ENCODE measurements around the gene TESK2.
"Not testable (repeated sequence)": the region's sequence is repeated elsewhere in the genome, so short reads cannot be mapped to it uniquely, and the experiment has no call there.

The TESK2 gene

DNA sequence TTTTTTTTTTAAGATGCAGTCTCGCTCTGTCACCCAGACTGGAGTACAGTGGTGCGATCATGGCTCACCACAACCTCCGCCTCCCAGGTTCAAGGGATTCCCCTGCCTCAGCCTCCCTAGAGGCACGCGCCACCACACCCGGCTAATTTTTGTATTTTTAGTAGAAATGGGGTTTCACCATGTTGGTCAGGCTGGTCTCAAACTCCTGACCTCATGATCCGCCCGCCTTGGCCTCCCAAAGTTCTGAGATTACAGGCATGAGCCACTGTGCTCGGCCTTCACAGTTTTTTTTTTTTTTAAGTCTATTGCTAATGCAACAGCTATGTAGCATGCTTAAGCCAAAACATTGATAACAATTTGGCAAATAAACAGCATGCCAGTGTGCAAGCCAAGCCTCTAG, 23.6 kb downstream of the TESK2 start:
- not testable (repeated sequence) for DNase-seq

DNA sequence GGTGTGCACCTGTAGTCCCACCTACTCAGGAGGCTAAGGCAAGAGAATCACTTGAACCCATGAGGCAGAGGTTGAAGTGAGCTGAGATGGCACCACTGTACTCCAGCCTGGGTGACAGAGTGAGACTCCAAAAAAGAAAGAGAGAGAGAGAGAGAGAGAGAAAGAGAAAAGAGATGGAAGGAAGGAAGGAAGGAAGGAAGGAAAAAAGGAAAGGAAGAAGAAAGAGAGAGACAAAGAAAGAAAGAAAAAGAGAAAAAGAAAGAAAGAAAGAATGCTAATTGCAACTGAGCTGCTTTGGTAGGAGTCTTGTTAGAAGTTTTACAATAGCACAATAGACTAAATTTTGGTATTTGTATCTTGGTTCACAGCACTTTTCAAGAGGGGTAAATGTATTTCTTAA, 25.7 kb downstream of the TESK2 start:
- DNase-seq, result no peak

DNA sequence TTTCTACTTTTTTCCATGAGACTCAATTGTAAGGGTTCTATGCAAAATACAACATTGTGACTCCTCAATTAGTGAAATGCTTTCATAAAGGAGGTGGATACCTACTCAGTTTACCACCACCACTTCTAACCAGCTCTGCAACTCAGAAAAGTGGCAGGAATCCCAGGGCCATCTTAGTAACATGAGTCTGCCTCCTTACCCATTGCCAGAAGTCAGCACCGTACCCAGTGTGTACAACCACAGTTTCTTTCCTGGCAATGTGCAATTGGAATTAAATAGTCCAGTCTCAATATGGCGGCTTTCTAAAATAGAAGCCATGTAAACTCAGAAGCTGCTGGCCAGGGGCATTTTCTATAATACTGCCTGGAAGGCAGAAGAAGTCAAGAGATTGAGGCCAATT, 32.1 kb downstream of the TESK2 start:
- no peak for DNase-seq

DNA sequence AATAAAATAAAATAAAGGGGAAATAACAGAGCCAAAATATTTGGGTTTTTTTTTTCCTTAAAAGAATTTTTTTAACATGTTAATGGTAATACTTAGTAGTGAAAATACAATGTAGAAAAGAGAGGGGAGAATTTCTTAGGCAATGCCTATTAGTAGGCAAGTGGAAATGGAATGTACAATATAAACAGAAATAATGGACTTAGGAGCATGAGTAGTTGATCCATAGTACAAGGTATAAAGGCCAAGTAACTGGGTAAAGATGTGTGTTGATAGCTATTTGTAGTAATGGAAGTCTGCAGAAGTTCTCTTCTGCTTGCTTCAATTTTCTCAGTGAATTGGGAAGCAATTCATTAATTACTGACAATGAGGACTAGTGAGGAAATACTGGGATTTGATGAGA, 34.4 kb downstream of the TESK2 start:
- no peak for DNase-seq

DNA sequence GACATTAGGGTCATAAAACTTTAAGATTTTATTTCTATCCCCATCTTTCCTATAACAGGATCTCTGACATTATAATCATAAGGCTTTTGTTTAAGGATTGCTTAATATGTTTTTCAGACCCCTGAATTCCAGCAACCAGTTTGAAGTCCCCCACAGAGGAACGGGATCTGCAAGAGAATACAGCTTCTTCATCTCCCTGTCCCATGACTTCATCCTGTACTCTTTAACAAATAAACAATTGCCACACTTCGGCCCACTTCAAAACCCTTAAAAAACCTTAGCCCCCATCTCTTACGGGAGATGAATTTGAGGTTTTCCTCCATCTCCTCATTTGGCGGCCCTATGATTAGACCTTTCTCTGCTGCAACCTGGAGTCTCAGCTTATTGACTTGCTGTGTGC, 35.8 kb downstream of the TESK2 start:
- no peak for DNase-seq

DNA sequence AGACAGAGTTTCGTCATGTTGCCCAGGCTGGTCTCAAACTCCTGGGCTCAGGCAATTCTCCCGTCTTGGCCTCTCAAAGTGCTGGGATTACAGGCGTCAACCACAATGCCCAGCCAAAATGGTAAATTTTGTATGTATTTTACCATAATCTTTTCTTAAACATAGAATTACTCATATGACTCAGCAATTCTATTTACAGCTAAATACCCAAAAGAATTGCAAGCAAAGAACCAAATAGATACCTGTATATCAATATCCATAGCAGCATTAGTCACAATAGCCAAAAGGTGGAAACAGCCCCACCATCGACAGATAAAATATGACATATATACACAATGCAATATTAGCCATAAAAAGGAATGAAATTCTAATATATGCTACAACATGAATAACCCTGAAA, 36.5 kb downstream of the TESK2 start:
- DNase-seq, result no peak

DNA sequence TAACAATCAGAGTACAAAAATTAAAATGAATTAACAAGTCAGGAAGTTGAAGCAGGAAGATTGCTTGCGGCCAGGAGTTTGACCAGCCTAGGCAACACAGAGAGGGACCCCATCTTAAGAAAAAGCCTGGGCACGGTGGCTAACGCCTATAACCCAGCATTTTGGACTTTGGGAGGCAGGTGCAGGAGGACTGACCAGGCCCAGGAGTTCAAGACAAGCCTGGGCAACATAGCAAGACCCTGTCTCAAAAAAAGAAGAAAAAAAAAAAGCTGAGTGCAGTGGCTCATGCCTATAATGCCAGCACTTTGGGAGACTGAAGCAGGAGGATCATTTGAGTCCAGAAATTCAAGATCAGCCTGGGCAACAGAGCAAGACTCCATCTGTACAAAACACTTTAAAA, 38.5 kb downstream of the TESK2 start:
- DNase-seq, result no peak

DNA sequence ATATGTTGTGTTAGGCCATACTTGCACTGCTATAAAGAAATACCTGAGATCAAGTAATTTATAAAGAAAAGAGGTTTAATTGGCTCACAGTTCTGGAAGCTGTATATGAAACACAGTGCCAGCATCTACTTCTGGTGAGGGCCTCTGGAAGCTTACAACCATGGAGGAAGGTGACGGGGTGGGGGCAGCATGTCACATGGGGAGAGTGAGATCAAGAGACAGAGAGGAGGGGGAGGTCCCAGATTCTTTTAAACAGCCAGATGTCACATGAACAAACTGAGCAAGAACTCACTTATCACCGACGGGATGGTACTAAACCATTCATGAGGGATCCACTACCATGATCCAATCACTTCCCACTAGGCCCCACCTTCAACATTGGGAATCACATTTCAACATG, 42.6 kb downstream of the TESK2 start:
- DNase-seq, result no peak

DNA sequence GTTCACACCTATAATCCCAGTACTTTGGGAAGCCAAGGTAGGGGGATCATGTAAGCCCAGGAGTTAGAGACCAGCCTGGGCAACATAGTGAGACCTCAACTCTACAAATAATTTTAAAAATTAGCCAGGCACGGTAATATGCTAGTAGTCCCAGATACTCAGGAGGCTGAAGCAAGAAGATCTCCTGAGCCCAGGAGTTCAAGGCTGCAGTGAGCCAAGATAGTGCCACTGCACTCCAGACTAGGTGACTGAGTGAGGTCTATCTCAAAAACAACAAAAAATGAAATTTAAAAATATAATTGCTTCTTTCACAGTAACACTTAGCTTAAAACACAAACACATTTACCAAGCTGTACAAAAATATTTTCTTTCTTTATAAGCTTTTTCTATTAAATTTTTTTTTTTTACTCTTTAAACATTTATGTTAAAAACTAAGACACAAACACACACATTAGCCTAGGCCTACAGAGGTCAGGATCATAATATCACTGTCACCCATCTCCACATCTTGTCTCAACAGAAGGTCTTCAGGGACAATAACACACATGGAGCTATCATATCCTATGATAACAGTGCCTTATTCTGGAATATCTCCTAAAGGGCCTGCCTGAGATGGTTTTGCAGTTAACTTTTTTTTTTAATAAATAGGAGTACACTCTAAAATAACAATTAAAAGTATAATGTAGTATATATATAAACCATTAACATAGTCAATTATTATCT, 43.9 kb downstream of the TESK2 start:
- DNase-seq, result no peak

DNA sequence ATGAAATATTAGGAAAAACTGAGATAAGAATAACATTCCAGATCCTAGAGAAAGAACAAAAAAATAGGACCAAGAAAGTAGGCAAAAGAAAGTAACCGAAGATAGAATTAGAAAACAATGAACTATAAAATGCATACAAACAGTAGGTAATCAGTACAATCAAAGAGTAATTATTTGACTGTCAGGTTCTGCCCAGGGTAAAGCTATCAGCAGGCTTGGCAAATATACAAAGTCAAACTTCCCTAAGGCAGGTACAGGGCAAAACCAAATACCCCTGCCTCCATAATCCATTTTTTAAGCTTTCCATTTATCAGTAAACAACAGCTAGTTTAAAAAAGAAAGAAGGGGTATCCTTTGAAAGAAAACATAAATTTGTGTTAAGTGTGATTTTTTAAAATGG, 44.4 kb downstream of the TESK2 start:
- DNase-seq, result no peak

DNA sequence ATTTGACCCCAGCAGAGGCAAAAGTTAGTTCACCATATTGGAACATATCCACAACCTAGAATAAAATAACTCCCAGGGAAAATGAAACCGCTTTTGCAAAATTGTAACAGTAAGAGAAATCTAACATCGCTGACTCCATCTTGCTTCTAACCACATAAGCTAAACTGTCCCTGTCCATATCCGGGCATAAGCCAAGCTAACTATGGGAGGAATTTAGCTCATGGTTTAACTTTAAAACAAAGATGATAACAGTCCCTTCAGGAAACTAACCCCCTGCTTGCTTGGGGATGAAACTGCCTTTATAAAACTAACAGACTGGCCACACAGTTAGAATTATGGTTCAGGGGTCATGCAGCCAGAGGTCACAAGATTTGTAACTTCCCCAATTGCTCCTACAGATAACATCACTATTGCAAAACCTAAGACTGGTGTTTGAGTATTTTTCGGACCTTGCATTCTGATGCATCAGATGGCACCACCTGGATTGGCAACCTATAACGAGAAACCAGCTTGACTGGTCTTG, 46.3 kb downstream of the TESK2 start:
- DNase-seq, result no peak

DNA sequence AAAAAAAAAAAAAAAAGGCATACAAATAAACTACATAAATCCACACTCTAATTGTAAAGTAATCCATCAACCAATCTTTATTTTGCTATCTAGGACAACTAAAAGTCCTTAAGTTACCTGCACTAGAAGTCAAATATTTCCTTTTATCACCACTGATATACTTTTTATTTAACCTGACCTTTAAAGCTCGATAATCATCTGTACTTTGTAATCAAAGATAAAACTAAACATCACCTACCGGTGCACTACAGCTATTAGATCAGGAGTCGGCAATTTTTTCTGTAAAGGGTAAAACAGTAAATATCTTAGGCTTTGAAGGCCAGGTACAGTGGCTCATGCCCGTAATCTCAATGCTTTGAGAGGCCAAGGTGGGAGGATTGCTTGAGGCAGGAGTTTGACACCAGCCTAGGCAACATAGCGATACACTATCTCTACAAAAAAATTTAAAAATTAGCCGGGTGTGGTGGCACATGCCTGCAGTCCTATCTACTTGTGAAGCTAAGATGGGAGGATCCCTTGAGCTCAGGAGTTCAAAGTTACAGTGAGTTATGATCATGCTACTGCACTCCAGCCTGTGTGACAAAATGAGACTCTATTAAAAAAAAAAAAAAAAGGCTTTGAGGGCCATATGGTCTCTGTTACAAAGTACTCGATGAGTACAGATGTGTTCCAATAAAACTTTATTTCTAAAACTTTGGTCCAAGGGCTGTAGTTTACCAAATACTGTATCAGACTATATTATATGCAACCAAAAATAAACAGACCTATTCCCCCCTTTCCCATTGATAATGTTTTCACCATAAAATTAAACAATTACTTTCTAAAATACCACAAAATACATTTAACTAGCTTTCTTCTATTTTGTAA, 47.1 kb downstream of the TESK2 start:
- no peak for DNase-seq

DNA sequence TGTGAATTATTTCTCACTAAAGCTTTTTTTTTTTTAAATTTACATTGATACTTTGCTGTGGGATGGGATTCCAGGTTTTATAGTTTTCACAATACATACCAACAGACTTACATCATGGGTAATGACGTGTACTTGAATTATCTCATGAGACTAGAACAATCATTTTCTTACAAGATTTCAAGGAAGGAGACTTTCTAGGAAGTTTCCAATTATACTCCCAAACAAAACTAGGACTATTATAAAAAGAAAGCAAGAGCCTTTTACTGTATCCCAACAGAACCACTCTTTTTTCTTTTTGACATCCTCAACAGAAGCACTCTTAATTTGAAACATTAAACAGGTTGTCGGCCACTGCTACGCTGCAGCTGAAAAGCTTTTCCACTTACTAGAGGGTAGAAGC, 48.7 kb downstream of the TESK2 start:
- no peak for DNase-seq

DNA sequence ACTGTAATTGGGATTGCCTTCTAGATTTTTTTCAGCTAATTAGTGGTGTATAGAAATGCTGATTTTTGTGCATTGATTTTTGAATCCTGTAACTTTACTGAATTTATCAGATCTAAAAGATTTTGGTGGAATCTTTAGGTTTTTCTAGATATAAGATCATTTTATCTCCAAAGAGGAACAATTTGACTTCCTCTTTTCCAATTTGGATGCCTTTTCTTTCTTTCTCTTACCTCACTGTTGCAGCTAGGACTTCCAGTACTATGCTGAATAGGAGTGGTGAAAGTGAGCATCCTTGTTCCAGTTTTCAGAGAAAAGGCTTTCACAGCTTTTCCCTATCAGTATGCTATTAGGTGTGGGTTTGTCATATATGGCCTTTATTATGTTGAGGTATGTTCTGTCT, 53.6 kb downstream of the TESK2 start:
- DNase-seq, result no peak

DNA sequence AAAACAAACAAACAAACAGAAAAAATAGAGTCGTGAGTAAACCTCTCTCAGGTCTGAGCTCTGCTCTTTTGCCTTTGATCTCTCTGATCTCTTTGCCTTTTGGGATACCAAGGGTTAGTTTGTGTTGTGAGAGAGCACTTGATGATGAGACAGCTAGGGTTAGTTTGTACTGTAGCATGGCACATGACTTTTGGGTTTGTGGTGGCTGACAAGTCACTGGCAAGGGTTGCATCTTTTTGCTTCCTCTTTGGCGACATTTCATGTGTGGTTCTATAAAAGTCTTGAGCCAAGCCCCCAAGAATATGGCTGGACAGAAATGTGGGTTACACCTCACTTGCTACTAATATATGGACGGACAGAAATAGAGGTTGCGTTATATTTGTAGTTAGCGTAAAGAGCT, 60.5 kb downstream of the TESK2 start:
- no peak for DNase-seq

DNA sequence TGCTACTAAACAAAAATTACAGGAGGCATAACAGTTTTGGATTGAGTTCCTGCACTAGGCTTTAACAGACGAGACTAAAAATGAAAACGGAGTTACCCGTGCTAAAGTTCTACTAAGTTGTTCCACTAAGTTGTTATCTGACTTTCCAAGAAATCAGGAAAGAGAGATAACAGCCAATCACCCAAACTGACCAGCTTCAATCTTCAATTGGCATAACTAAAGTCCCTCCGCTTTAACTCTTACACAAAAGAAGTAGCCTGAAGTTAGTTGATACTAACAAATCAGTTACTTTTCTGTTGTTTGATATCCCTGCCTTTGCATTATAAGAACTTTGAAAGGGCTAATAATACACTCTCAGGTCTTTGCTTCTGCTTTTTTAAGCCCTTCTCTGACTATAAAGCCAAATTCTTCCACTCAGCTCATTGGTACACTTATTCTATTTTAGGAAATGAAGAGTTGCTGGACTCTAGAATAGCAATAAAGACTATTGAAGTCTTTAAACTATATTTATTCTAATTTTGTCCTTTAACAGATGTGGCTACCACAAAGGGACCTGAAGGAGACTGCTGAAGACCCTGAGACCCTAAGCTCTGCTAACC, 61.3 kb downstream of the TESK2 start:
- no peak for DNase-seq

DNA sequence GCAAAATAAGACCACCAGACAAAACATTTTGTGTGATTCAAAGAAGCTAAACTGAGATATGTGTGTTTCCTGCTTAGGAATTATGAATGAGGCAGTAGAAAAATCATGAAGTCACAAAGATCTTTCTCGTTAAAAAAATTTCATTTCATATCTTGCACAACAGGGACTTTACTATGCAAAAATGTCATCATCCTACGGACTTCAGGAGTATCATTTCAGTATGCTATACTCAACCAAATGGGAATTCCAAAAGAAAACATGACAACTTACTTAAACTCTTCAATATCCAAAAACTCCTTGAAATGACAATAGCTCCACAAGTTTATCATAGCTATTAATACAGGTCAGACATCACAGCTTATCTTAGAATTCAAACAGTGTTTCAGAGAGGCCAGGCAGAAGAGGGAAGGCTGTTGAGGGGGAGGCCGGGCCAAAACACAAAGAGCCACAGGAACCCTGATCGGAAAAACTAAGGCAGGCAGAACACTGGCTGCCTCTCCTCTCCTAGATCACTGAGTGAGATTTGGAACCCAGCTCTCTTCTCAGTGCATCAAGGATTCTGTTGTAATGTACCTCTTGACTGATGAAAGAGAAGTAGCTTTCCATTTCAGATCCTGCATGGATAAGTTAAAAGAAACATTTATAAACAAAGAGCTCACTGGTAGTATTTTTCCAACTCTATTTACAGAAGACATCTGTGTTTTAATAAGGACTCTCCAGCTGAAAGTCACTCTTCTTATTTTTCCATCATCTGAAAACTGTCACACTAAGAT, 66.9 kb downstream of the TESK2 start:
- no peak for DNase-seq

DNA sequence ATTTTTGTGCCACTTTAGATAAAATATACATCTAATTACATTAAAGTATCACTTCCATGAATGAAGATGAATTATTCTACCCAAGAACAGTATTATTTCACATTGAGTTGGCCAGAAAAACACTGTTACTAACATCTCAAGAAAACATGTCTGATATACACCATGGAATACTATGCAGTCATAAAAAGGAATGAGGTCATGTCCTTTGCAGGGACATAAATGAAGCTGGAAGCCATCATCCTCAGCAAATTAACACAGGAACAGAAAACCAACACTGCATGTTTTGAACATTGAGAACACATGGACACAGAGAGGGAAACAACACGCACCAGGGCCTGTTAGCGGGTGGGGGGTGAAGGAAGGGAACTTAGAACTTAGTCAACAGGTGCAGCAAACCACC, 69.0 kb downstream of the TESK2 start:
- no peak for DNase-seq

DNA sequence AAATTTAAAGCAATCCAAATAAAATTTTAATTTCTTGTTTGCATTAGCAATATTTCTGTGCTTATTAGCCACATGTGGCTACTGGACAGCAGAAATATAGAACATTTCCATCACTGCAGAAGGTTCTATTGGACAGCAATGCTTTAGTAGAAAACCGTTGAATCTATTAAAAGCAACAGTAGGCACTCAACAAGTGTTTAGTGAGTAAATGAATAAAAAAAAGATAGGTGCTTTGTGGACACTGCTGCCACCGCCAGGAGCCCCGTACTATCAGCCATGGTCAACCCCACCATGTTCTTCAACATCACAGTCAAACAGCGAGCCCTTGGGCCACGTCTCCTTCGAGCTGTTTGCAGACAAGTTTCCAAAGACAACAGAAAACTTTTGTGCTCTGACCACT, 76.2 kb downstream of the TESK2 start:
- no peak for DNase-seq

DNA sequence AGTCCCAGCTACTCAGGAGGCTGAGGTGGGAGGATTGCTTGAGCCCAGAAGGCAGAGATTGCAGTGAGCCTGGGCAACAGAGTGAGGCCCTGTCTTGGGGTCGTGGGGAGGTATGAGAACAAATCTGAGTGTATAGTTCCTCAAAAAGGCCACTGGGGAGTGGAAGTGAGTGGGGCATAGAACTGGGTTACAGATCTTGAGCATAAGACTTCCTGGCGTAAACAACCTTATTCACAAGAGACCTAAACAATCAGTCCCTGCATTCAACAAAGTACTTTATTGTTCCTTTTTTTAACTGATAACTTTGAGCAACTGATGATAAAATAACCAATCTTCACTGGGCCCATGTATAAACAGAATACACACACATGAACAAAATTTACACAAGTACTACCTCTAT, 78.1 kb downstream of the TESK2 start:
- DNase-seq, result no peak

DNA sequence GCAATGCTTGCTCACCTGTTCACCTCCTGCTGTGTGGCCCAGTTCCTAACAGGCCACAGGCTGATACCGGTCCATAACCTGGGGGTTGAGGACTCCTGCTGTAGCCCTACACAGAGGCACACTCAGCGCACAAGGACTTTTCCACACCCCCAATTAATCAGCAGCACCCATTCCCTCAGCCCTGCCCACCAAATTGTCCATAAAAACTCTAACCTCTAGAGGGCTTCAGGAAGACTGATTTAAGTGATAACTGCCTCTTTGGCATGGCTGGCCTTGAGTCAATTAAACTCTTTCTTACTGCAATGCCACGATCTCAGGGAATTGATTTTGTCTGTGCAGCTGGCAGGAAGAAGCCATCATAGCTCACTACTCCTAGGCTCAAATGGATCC, 79.5 kb downstream of the TESK2 start:
- DNase-seq, result no peak

DNA sequence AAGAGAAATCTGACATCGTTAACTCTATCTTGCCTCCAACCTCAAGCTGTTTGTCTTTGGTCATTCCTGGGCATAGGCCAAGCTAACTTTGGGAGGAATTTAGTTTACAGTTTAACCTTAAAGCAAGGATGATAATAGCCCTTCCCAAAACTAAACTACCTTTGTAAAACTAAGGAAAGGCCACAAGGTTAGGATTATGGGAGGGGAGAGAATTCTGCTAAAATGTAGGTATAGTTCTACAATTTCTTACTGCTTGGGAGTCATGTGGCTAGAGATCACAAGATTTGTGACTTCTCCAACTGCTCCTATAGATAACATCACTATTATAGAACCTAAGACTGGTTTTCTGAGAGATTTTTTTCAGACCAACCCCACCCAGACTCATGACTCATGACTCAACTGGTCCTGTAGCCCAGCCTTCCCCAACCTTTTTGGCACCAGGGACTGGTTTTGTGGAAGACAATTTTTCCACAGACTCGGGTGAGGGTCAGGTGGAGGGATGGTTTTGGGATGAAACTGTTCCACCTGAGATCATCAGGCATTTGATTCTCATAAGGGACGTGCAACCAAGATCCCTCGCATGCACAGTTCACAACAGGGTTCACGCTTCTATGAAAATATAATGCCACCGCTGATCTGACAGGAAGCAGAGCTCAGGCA, 80.0 kb downstream of the TESK2 start:
- DNase-seq, result no peak

DNA sequence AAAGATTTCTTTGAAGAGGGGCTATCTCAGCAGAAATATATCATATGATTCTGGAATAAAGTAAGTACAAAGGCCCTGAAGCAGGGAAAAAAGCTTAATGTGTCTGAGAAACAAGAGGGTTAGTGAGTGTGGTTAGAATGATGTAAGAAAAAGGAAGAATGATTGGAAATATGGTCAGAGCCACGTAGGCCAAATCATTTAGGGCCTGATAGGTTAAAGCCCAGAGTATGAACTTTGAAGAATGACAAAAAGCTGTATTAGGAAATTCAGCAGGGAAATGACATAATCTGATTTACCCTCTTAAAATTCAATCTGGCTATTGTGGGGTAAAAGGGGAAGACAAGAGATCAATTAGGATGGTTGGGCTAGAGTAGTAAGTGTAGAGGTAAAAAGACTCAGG, 81.7 kb downstream of the TESK2 start:
- no peak for DNase-seq

All from right hindlimb (tissue), 1 donor.